Gastroesophageal sphincter (tissue), 3 donors: Measurements from ENCODE around the gene MRPL20.

Experiments
- POLR2A ChIP-seq, 2 donors: fragments of 450-650 bp; IDR thresholded peaks; one replicate each; pipeline ENCODE4 v1.6.1; 2017; ENCODE audit warnings: antibody characterized with exemption in 2 of 2, mild to moderate bottlenecking in 2 of 2, moderate library complexity in 1 of 2
- TF ChIP-seq, protein P1 (sequence below), 4 experiments: fragments of 200-600 bp in 2 of 4; fragments of 450-650 bp in 2 of 4; sonication (generic) in 1 of 4; IDR thresholded peaks; one replicate each; pipeline ENCODE4 v1.5.1; 2017 to 2019; ENCODE audit warnings: antibody characterized with exemption in 4 of 4, mild to moderate bottlenecking in 2 of 4, moderate library complexity in 2 of 4

DNA sequence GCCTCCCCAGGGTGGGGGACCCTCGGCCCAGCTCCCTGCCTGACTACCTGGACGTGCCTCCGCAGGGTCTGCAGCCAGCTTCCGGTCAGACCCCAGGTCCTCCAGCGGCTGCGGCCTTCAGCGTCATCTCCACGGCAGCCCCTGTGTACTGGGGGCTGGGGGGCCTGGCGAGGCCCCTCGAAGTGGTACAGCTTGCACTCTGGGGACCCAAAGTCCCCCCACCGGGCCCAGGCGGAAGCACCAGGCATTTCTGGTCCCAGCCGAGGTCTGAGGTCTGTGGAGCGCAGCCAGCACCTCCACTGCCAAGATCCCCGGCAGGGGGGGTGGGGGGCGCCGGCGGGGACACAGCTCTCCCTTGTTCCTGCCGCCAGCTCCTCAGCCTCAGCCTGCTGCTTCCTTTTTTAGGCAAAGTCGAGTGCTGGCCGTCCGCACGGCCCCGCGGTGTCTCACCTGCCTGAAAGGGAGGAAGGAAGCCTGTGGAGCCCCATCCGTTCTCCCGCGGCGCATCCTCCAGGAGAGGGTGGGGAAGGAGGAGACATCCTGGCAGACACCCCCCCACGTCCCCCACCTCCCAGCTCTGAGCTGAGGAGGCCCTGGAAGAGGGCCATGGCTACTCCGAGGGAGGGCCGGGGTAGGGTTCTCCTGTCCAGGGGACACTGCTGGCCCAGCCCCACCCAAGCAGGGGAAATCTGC, 27.2 kb upstream of the MRPL20 start:
- peak in 1 of 2 donors; percentile 8 for TF ChIP-seq POLR2A (IDR thresholded peaks at IDR 0.05)
- TF ChIP-seq, protein P1, sequence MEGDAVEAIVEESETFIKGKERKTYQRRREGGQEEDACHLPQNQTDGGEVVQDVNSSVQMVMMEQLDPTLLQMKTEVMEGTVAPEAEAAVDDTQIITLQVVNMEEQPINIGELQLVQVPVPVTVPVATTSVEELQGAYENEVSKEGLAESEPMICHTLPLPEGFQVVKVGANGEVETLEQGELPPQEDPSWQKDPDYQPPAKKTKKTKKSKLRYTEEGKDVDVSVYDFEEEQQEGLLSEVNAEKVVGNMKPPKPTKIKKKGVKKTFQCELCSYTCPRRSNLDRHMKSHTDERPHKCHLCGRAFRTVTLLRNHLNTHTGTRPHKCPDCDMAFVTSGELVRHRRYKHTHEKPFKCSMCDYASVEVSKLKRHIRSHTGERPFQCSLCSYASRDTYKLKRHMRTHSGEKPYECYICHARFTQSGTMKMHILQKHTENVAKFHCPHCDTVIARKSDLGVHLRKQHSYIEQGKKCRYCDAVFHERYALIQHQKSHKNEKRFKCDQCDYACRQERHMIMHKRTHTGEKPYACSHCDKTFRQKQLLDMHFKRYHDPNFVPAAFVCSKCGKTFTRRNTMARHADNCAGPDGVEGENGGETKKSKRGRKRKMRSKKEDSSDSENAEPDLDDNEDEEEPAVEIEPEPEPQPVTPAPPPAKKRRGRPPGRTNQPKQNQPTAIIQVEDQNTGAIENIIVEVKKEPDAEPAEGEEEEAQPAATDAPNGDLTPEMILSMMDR (IDR thresholded peaks at IDR 0.05): peak in 2 of 4 experiments; percentile 19 to 32
